ENCODE results near the gene ZIM2.

ZIM2 gene

DNA sequence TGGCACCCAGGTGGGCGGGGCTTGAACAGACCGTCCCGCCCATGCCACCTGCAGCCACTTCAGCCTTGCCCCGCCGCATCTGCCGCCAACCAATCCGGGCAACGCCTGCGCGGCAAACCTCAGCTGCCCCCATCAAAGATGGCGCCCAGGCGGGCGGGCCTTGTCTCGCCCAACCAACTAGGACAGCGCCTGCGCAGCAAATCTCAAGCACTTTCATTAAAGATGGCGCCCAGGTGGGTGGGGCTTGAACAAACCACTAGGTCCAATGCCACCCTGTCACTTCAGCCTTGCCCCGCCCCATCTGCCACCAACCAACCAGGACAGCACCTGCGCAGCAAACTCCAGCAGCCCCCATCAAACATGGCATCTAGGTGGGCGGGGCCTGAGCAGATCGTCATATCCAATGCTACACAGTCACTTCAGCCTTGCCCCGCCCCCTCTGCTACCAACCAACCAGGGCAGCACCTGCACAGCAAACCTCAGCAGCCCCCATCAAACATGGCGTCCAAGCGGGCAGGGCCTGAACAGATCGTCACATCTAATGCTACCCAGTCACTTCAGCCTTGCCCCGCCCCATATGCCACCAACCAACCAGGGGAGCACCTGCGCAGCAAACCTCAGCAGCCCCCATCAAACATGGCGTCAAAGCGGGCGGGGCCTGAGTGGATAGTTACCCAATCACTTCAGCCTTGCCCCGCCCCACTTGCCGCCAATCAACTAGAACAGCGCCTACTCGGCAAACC, 1.4 kb downstream of the ZIM2 start:
- DNase-seq = no peak

DNA sequence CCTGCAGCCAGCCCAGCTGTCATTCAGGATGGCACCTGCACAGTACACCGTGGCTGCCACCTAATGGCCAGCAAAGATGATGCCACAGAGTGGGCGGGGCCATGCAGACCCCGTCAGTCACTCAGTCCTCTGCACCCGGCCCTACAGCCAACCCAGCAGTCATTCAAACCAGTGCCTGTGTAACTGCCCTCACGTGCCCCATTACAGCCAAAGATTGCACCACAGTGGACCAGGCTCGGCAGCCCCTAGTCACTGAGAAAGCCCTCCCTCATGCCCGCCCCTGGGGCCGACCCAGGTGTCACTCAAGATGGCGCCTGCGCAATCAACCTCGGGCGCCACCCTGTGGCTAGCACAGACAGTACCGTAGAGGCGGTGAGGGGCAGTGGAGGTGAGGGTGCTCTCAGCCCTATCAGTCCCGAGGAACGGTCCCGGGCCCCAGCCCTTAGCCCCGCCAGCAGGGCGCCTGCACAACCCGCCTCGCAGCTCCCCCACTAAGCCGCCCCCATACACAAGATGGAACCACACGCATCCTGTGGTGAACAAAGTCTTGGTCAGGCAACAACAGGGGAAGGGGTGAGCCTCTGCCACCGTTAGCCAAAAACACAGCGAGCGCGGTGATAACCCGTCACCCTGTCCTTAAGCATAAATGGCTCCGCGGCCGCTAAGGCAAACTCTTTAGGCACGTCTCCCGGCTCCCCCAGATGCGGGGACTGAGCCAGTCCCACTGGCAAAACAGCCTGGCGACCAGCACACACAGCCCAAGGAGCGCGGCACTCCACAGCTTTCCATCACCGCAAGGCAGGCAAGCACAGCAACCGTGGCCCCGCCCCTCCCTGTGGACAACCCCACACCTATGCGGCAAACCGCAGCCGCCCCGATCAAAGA, 2.3 kb downstream of the ZIM2 start:
- no peak for DNase-seq

DNA sequence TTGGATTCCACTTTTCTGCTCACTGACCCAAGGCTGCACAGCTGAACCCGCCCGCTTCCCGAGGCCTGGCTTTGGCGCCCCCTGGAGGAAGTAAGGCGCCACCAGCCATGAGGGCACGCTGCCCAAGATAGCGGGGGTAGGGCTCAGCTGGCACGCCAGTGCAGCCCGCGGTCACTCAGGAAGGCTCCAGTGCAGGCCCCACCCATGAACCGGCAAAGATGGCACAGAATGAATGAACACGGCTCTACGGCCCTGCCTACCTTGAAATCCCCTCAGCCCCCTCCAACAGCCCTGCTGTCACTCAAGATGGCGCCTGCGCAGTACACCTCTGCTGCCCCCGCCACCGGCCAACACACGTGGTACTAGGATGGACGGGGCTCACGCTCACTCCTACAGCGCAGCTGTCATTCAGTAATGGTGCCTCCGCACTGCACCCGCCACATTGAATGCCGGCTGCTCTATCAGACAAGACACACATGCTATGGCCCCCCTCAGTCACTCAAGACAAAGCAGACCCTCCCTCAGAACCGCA, 3.0 kb downstream of the ZIM2 start:
- no peak for DNase-seq

DNA sequence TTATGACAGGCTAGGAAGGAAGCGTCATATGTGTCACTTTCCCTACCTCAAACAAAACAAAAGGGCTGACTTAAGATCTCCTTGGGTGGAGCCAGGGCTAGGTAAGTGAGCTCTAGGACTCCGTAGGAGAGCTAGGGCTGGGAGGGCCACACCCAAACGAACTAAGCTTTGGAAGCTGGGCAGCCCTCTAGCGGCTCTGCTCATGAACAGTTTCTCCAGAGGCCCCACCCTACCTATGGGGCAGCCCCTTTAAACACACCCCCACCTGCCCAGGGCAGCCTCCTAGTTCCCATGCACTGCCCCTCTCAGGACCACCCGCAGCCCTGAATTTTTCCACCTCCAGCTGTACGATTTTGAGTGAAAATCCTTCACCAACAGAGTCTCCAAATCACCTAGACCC, 3.5 kb downstream of the ZIM2 start:
- no peak for DNase-seq

DNA sequence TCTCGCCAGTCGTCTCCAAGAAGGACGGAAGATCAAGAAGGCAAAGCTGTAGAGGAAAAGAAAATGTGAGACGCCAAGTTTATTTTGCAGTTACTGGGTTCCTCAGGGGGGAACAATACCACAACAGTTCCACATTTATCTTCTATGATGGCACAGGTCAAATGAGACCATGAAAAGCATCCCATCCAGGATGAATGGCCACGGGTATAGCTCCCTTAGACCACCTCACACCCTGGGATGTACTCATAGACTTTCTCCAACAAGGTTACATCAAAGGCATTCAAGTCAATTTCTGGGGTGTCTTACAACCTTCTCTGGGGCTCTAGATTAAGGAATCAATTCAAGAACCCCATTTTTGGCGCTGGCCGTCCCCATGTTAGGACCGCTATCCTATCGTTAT, 4.5 kb downstream of the ZIM2 start:
- no peak for DNase-seq

DNA sequence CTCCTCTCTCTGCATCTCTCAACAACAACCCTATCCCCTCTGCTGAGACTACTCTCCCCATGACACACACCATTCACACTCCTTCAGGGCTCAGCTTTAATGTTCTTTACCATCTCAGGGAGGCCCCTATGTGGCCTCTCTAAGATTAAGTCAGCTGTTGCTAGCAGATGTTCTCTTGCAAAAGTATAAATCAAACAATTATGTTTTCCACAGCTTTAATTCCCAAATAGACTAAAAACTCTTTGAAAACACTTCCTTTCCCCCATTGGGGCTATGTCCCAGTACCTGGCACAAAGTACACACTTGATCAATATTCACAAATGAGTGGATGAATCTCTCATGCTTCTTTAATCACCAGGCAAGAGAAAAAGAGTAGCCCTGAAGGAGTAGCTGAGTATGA, 5.1 kb downstream of the ZIM2 start:
- DNase-seq = no peak

DNA sequence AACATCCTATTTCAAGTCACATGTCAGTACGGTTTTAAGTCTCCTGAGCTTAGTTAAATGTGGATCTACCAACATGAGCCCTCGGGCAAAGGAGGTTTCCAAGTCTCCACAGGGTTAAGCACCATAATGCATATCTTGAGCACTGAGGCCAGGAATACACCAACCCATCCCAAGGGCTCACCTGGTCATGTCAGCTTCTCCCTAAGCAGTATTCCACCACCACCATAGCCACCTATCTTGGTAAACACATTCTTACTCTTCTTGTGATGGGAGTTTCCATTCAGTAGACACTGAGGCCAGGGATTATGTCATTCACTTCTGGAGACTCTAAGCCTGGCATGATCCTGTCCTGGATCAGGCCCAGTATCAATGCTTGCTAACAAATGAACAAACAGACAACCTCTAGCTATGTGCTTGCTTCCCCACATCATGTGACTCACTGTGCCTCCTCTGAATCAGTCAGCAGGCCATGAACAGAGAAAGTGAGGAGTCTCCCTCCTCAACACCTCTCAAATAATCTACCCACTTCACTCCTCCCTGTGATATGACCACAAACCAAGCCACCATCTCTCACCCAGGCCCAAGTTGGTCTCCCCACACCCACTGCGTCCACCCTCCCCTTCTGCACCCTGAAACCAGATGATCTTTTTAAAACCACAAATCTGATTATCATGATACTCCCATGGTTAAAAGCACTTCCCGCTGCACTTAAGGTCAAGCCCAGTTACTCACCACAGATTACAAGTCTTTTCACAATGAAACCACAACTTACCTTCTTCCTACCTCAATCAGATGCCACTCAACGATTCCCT, 5.8 kb downstream of the ZIM2 start:
- DNase-seq = no peak

DNA sequence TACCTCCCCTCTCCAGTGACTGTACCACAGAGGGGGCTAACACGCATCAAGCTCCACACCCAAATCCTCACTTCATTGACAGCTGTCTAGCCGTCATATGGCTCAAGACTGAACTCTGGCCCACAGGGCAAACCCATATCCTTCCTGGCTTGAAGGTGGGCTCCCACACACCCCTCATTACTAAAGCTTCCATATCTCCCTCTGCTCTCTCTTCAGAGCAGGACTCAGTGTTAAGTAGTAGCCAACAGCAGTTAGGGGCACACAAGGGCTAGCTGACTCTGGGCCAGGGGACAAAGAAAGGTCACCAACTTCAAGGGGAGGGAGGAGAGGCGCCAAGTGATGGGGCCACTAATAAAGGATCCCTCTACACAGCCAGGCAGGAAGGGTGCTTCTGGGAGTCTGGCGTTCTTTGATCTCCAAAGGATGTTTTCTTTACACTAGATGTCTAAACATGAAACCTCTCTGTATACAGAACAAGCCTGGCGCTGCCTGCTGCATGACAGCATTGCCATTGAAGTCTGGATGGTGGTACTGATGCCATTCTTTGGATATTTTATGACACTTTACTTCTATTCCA, 8.1 kb downstream of the ZIM2 start:
- no peak for DNase-seq

DNA sequence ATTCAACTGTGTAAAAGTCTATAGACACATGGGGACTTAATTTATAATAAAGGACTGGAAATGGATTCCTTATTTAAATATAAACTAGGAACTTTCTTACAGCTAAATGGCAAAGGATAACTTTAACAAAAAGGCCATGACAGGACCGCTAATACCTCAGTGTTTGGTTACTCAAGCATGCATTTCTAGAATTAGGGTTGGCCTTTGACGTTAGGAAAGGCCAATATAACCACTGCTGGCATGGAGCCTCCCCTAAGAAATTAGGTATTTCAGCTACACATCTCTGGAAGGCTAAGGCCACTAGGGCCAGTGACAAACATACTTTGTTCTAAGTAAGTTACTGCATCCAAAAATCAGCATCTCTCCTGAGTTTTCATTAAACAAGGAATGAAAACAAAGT, 9.3 kb downstream of the ZIM2 start:
- DNase-seq = no peak

DNA sequence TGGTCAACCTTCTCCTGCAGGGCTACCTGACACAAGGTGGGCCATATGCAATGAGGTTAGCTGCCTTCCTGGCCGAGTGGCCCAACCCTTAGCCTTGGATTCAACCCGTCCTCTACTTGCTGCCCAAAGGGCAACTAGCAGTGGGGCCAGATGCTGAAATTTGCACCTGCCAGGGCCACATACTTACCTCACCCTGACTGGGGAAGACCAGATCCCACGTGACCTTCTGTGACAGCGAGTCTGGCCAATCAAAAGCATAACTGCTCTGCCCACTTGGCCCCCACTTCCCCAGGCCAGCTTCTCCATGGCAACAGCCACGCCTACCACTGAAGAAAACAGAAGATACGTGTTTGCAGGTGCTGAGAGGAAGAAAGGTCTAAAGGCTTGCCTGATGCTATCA, 10.9 kb downstream of the ZIM2 start:
- no peak for DNase-seq

DNA sequence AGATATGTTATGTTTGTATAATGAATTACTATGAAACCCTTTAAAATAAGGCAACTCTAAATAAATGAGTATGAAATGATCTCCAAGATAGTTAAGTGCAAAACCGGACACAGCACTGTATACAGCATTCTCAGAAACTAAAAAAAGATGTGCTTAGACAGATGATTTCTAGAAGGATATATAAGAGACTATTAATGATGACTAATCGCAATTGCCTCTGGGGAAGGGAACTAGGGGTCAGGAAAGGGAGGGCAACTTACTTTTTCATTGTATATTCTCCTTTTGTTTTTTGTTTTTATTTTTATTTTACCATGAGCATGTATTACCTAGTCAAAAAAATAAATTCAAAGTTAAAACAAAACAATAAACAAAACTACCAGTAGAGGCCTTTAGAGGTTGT, 12.8 kb downstream of the ZIM2 start:
- no peak for DNase-seq

DNA sequence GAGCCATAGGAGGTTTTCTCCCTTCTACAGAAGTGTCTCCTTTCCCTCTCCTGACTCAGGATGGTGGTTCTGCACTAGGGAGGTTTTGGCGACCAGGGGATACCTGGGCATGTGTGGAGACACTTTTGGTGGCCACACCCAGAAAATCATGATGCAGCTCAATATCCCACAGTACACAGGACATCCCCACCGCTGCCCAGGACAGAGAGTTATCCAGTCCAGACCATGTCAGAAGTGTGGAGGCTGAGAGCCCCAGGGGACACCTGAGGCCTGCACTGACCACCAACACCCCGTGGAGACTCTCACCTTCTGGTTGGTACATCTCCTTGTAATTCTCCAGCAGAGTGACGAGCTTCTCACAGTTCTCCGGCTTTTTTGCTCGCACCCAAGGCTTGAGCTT, 16.6 kb downstream of the ZIM2 start:
- DNase-seq = no peak

DNA sequence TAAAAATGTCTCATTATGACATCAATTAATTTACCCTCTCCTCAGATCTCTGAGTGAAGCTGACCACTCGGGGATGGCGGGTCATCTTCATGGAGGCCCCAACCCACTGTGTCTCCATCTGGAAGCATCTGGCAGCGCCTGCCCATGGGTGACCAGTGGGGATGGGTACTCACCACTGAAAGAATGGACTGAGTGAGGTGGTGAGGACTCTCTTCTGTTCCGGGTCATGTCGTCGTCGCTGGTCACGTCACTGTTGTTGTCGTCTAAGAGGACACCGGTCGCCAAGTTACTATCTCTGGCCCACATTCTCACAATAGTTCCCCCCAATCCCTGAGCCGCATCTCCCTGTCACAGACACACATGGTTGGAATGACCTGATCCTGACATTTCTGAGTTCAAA, 17.1 kb downstream of the ZIM2 start:
- DNase-seq = no peak

DNA sequence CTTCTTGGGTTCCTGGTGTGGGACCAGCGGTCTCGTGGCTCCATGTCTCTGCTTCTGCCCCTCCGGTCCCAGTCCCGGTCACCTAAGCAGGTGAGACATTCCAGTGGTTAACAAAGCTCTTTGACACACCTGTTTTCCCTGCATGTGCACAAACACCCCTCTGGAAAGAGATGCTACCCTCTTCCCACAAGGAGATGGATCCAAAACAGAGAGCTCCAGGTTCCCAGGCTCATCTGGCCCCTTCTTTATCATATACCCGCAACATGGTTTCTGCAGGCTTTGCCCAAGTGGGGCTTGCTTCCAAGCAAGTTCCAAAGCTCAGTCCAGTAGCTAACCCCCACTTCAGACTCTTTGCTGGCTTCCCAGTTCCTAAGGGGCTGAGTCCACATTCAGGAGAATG, 17.8 kb downstream of the ZIM2 start:
- no peak for DNase-seq

DNA sequence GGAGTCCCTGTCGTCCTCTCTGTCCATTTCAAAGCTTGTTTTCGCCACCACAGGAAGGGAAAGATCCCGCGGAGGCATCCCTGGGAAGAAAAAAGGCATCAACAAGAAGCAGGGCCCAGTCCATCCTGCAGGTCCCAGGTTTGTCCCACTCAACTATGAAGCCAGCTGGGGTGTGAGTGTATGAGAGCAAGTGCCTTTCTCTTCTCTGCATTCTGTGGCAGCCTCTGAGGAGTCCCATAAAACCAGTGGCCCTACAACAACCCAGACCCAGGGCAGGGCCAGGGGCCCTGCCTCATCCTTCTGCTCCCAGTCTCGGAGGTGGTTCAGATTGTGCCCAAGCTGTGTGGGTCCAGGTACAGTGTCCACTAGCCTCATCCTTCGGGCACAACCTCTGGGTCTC, 18.9 kb downstream of the ZIM2 start:
- DNase-seq = no peak

DNA sequence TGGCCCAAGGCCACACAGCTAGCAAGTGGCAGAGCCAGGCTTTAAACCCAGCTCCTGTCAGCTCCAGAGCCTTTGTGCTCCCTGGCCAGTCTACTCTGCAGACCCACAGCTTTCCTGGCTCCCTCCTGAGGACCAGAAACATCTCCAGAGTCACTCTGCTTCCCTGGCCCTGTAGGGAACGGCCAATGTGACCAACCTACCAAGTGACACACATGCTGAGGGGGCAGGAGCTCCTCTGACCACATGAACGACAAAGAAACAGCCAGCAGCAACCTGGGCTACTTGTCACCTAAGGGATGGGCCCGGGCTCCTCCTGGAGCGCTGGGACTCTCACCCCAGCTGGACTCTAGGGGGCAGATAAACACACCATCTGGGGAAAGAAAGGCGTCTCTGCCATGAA, 19.3 kb downstream of the ZIM2 start:
- DNase-seq = no peak

DNA sequence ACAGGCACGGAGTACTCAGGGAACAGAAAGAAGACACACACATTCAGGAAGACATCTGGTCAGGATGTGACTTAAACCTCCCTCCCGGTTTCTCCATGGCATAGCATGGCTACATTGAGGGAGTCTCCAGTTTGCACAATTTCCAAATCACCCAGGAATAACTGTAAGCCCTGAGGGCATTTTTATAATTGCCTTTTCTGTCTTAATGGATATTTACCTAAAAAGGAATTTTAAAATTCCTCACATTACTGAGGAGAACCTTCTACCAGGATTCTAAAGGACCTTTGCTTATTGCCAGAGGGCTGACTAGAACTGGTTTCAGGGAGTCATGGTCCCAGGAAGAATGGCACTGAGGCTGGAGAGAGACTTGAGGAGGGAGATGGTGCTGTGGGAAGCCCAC, 21.4 kb downstream of the ZIM2 start:
- no peak for DNase-seq

DNA sequence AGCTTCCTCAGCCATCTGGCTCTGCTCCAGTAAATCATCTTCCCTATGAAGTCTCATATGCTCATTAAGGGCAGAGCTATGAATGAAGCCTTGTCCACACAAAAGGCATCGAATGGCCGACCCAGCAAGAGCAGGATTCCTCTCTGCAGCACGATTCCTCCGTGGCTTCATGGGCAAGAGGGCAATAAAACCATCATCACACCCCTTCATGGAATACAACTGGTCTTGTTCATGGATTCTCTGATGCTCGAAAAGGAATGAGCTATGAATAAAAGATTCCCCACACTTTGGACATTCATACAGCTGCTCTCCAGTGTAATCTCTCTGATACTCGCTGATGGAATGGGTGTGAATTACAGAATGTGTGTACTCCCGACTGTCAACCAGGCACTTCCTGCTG, 25.9 kb downstream of the ZIM2 start:
- DNase-seq = no peak

DNA sequence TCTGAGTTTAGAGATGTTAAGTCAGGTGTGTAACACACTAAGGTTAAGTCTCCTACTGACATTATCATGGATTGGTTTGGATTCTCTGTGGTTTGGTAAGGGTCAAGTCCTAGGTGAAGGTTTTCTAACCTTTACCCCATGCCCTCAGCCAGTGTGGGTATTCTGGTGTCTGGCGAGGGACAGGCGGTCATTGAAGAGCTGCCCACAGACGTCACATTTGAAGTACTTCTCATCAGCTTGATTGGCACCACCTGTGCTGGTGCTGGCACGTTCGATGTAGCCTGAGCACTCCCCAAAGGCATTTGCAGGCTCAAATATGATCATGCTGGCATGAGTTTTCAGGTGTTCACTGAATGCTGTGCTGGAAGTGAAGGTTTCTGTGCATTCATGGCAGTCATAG, 27.0 kb downstream of the ZIM2 start:
- DNase-seq = no peak

DNA sequence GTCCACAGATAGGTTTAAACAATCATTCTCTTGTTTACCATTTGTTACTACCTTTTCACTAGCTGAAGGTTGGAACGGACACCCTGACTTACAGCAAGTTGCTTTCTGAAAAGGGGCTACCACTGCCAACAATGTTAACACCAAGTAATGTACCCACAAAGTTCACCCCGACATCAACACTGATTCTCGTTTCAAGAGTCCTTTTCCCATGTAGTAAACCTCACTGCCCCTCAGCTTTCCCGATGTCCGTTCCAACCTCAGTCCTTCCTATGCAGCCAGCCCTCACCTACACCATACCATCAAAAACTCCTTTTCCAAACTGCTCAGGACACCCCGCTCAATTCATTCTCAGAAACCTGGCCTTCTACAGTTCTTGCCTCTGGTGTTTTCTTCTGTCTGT, 29.0 kb downstream of the ZIM2 start:
- no peak for DNase-seq

DNA sequence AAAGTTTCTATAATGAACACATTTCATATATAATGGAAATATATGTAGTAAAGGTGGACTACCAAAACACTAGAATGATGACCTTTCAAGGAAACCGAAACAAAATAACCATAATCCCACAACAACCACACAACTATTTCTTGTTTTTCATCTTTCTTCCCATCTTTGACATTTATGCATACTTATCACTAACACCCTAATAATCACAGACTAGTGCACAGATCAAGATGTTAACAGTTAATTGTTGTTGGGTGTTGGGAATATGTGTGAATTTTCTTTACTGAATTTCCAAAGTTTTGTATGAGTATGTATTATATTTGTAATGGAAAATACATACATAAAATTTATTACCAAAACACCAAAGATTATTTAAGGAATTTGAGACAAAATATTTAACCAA, 30.3 kb downstream of the ZIM2 start:
- no peak for DNase-seq

DNA sequence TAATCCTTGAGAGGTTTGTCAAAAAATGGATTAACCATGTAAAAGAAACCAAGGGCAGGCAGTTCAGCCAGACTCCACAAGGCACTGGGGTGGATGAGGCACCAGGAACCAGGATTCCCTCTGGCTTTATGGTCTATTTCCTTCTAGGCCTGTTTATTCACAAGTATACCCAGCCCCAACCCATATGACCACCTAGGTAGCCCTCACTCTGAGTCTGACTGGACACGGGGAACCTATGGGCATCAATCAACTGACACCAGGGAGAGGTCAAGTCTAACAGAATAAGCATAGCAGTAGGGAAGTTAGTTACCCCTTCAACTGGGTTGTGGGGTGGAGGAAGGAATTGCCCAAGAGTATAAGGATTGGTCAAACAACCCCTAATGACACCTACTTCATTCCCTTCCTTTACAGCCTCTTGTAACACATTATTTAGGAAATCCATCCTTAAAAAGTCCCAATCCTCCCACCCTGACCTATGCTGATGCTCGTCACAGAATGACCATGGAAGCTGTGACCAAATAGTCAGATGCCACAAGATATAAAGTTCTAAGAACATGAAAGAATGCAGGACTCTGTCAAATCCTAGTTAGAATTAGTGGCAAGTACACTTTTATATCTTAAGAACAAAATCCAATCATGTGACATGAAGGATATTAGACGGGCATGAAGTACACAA, 31.7 kb downstream of the ZIM2 start:
- no peak for DNase-seq

DNA sequence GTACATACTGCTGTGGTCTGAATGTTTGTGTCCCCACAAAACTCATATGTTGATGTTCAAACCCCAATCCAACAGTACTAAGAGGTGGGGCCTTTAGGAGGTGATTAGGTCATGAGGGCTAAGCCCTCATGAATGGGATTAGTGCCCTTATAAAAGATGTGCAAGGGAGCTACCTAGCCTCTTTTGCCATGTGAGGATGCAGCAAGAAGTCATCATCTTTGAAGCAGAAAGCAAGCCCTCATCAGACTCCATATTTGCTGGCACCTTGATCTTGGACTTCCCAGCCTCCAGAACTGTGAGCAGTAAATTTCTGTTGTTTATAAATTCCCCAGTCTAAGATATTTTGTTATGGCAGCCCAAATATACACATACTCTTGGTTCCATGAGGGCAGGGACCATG, 33.9 kb downstream of the ZIM2 start:
- no peak for DNase-seq

All from NCI-H2029 treated with DMSO at 0.1 percent for 48 hours (cell line).